Caco-2 (cell line): ENCODE data around the gene ZFC3H1. TPM values are rescaled to one million over a fixed set of nuclear protein-coding genes. Genes with fewer than 3 reads are reported as not detected.

Experiments
- BruUV-seq: library from RNA; stranded (reverse); fragments of 400-500 nt; replicated peaks from 2 replicates; lab custom pipeline; 2021; lab: Mats Ljungman, UMichigan
- CTCF ChIA-PET: fragments of 300-600 bp; sonication (Branson Sonifier 250); formaldehyde crosslinking; loops from one replicate; lab custom pipeline; 2022; ENCODE audit warnings: antibody characterized with exemption; lab: Charles Lee
- POLR2A ChIA-PET: fragments of 300-600 bp; sonication (Branson Sonifier 250); formaldehyde crosslinking; loops from one replicate; lab custom pipeline; 2022; ENCODE audit warnings: antibody characterized with exemption; lab: Charles Lee
- DNase-seq, 2 experiments: peaks; one replicate each; pipeline versions ENCODE4 v3.0.0 to v3.0.0-alpha.2; 2020 to 2022
- H3K27me3 ChIP-seq: replicated peaks from 2 replicates; pipeline ENCODE4 v1.6.0; 2011; ENCODE audit warnings: low read length; ENCODE audit not compliant: control insufficient read depth, insufficient read depth
- H3K36me3 ChIP-seq: 2 replicates; pipeline ENCODE4 v1.5.1; 2011; ENCODE audit warnings: low read length; ENCODE audit not compliant: control insufficient read depth, insufficient read depth
- H3K4me1 ChIP-seq: fragments of 250-450 bp; sonication (Bioruptor Pico); 2 replicates; pipeline ENCODE4 v1.5.1; 2020; ENCODE audit warnings: mild to moderate bottlenecking
- H3K4me3 ChIP-seq: 2 replicates; pipeline ENCODE4 v1.5.1; 2011; ENCODE audit warnings: low read depth, mild to moderate bottlenecking, control low read depth, low read length
- H3K9me3 ChIP-seq: fragments of 250-450 bp; sonication (Bioruptor Pico); 2 replicates; pipeline ENCODE4 v1.5.1; 2020; ENCODE audit warnings: mild to moderate bottlenecking, moderate library complexity
- H3K27ac Mint-ChIP-seq: one replicate; pipeline ENCODE4 v1.8.0; 2022; ENCODE audit warnings: mixed read lengths; ENCODE audit not compliant: unreplicated experiment
- H3K27me3 Mint-ChIP-seq: one replicate; pipeline ENCODE4 v1.8.0; 2022; ENCODE audit warnings: mixed read lengths; ENCODE audit not compliant: insufficient read depth, unreplicated experiment
- H3K36me3 Mint-ChIP-seq: one replicate; pipeline ENCODE4 v1.8.0; 2022; ENCODE audit warnings: mild to moderate bottlenecking, mixed read lengths; ENCODE audit not compliant: insufficient read depth, unreplicated experiment
- H3K4me1 Mint-ChIP-seq: one replicate; pipeline ENCODE4 v1.8.0; 2022; ENCODE audit warnings: low read depth, mixed read lengths; ENCODE audit not compliant: unreplicated experiment
- H3K4me3 Mint-ChIP-seq: one replicate; pipeline ENCODE4 v1.8.0; 2022; ENCODE audit warnings: mild to moderate bottlenecking, moderate library complexity, mixed read lengths; ENCODE audit not compliant: unreplicated experiment
- H3K9me3 Mint-ChIP-seq: one replicate; pipeline ENCODE4 v1.8.0; 2022; ENCODE audit warnings: mixed read lengths; ENCODE audit not compliant: unreplicated experiment
- CTCF ChIP-seq, 2 experiments: fragments of 200-600 bp in 1 of 2; IDR thresholded peaks; 1 replicate in 1 of 2; 2 replicates in 1 of 2; pipeline versions ENCODE4 v1.5.1 to v1.8.0; 2011 to 2022; ENCODE audit warnings: antibody characterized with exemption in 1 of 2, control low read depth in 1 of 2, inconsistent platforms in 1 of 2, low read depth in 1 of 2, low read length in 1 of 2, mild to moderate bottlenecking in 1 of 2, moderate library complexity in 1 of 2; ENCODE audit not compliant: insufficient read depth in 1 of 2, severe bottlenecking in 1 of 2, unreplicated experiment in 1 of 2
- intact Hi-C: fragments of 100-400 bp; cut with micrococcal nuclease; formaldehyde crosslinking; loops from one replicate; pipeline ENCODE4 v1.10.0; 2022; ENCODE audit not compliant: unreplicated experiment
- total RNA-seq: library from RNA; stranded (reverse); gene quantifications from 2 replicates; pipeline ENCODE4 v1.2.3, GENCODE V29; 2022

ZFC3H1 gene
- total RNA-seq, 1 experiment from 2014 or later = 48.7 TPM

- TF ChIP-seq CTCF (IDR thresholded peaks at IDR 0.05; ENCODE audit: insufficient read depth in 1 of 2, low read depth in 1 of 2, low read length in 1 of 2, severe bottlenecking in 1 of 2, unreplicated experiment in 1 of 2) = no peak
- H3K27ac Mint-ChIP-seq = peak overlapping the region; percentile 57
Measured at GRCh38 chr12:71591601-71592000, 72.0 kb downstream of the ZFC3H1 start.

GRCh38 chr12:71589478-71589881, 74.2 kb downstream of the ZFC3H1 start:
- no peak for TF ChIP-seq CTCF (IDR thresholded peaks at IDR 0.05; ENCODE audit: insufficient read depth in 1 of 2, low read depth in 1 of 2, low read length in 1 of 2, severe bottlenecking in 1 of 2, unreplicated experiment in 1 of 2)
- peaks cover 6% of the 10 kb centered on the region for H3K36me3 Mint-ChIP-seq
- no peak overlapping the region for H3K27ac Mint-ChIP-seq
- intact Hi-C loops = no loop called here
- no peak overlapping the region for H3K4me3 ChIP-seq
- H3K4me3 Mint-ChIP-seq = no peak overlapping the region
- no peaks in the 10 kb centered on the region for H3K9me3 ChIP-seq
- BruUV-seq = no TSS peak
- no peaks in the 10 kb centered on the region for H3K4me1 ChIP-seq
- DNase-seq = no peak
- no peaks in the 10 kb centered on the region for H3K27me3 Mint-ChIP-seq
- H3K36me3 ChIP-seq = no peaks in the 10 kb centered on the region
- H3K9me3 Mint-ChIP-seq = no peaks in the 10 kb centered on the region
- H3K27me3 ChIP-seq = no peaks in the 10 kb centered on the region
- H3K4me1 Mint-ChIP-seq = no peaks in the 10 kb centered on the region
- CTCF ChIA-PET = no interaction called here
- POLR2A ChIA-PET = no interaction called here

More at GRCh38 chr12:71591601-71592000, 72.0 kb downstream of the ZFC3H1 start:
- Histone ChIP-seq H3K4me3 (no peak overlapping the region), H3K27me3 (no peaks in the 10 kb centered on the region), H3K4me1 (no peaks in the 10 kb centered on the region), H3K36me3 (no peaks in the 10 kb centered on the region), H3K9me3 (no peaks in the 10 kb centered on the region)
- DNase-seq = no peak
- H3K27me3 Mint-ChIP-seq = no peaks in the 10 kb centered on the region
- ChIA-PET CTCF (interaction anchor here (0.6 kb wide), 1 partner anchor 11 kb away, joined by 3 read pairs; no protein-coding TSS in a partner anchor), POLR2A (no interaction called here)
- no peak overlapping the region for H3K4me3 Mint-ChIP-seq
- no peaks in the 10 kb centered on the region for H3K9me3 Mint-ChIP-seq
- BruUV-seq = no TSS peak
- no peaks in the 10 kb centered on the region for H3K4me1 Mint-ChIP-seq
- intact Hi-C loops = no loop called here
- H3K36me3 Mint-ChIP-seq = peaks cover 6% of the 10 kb centered on the region

GRCh38 chr12:71587012-71587411, 76.6 kb downstream of the ZFC3H1 start:
- CTCF ChIA-PET = no interaction called here
- TF ChIP-seq CTCF (IDR thresholded peaks at IDR 0.05; ENCODE audit: insufficient read depth in 1 of 2, low read depth in 1 of 2, low read length in 1 of 2, severe bottlenecking in 1 of 2, unreplicated experiment in 1 of 2) = no peak
- Histone ChIP-seq H3K4me1 (no peaks in the 10 kb centered on the region), H3K27me3 (no peaks in the 10 kb centered on the region), H3K36me3 (no peaks in the 10 kb centered on the region), H3K9me3 (no peaks in the 10 kb centered on the region), H3K4me3 (no peak overlapping the region)
- no peaks in the 10 kb centered on the region for H3K27me3 Mint-ChIP-seq
- no peaks in the 10 kb centered on the region for H3K4me1 Mint-ChIP-seq
- intact Hi-C loops = no loop called here
- H3K4me3 Mint-ChIP-seq = no peak overlapping the region
- DNase-seq = no peak
- POLR2A ChIA-PET = no interaction called here
- H3K9me3 Mint-ChIP-seq = no peaks in the 10 kb centered on the region
- peaks cover 13% of the 10 kb centered on the region for H3K36me3 Mint-ChIP-seq
- no peak overlapping the region for H3K27ac Mint-ChIP-seq
- no TSS peak for BruUV-seq
